Neural crest cell (in vitro differentiated cells): Measurements from ENCODE around the gene WDR74. TPM values are rescaled to one million over a fixed set of nuclear protein-coding genes. Genes with fewer than 3 reads are reported as not detected.
A peak's percentile ranks its signal among the peaks of the same experiment; 100 is the strongest.

Source experiments
- DNase-seq: peaks from one replicate; pipeline ENCODE4 v3.0.0; 2021; ENCODE audit warnings: low read depth, mixed read lengths, low spot score
- H3K27ac Mint-ChIP-seq: one replicate; pipeline ENCODE4 v1.8.0; 2021; ENCODE audit warnings: mild to moderate bottlenecking, mixed read lengths; ENCODE audit not compliant: unreplicated experiment
- H3K27me3 Mint-ChIP-seq: 2 replicates; pipeline ENCODE4 v1.8.0; 2021; ENCODE audit warnings: low read depth, mild to moderate bottlenecking, mixed read lengths
- H3K36me3 Mint-ChIP-seq: 2 replicates; pipeline ENCODE4 v1.8.0; 2021; ENCODE audit warnings: low read depth, mild to moderate bottlenecking, mixed read lengths
- H3K4me1 Mint-ChIP-seq: 2 replicates; pipeline ENCODE4 v1.8.0; 2021; ENCODE audit warnings: mixed read lengths
- H3K4me3 Mint-ChIP-seq: one replicate; pipeline ENCODE4 v1.8.0; 2021; ENCODE audit warnings: mild to moderate bottlenecking, mixed read lengths
- H3K9me3 Mint-ChIP-seq: 2 replicates; pipeline ENCODE4 v1.8.0; 2021; ENCODE audit warnings: mixed read lengths
- CTCF ChIP-seq: fragments of 200-600 bp; sonication (generic); conservative IDR thresholded peaks from 2 replicates; pipeline ENCODE4 v1.5.0; 2021; ENCODE audit warnings: antibody characterized with exemption, mild to moderate bottlenecking
- total RNA-seq: library from RNA; stranded (reverse); gene quantifications from 2 replicates; pipeline ENCODE4 v1.2.1, GENCODE V29; 2021

The WDR74 gene
- total RNA-seq, 1 donor from 2014 or later, result 62.1 TPM

- no peaks in the 10 kb centered on the region for H3K27me3 Mint-ChIP-seq
- no peak for DNase-seq
- TF ChIP-seq CTCF, result no peak
- H3K4me1 Mint-ChIP-seq, result peaks cover 12% of the 10 kb centered on the region
- H3K36me3 Mint-ChIP-seq, result peaks cover 19% of the 10 kb centered on the region
- H3K4me3 Mint-ChIP-seq, result peak overlapping the region; percentile 38
- H3K9me3 Mint-ChIP-seq, result no peaks in the 10 kb centered on the region
- no peak overlapping the region for H3K27ac Mint-ChIP-seq
Observed at GRCh38 chr11:62799486-62799885, 39.9 kb downstream of the WDR74 start.

- no peak overlapping the region for H3K27ac Mint-ChIP-seq
- DNase-seq, result no peak
- H3K4me1 Mint-ChIP-seq, result peaks cover 8% of the 10 kb centered on the region
- no peaks in the 10 kb centered on the region for H3K27me3 Mint-ChIP-seq
- H3K36me3 Mint-ChIP-seq, result peaks cover 15% of the 10 kb centered on the region
- H3K9me3 Mint-ChIP-seq, result no peaks in the 10 kb centered on the region
- H3K4me3 Mint-ChIP-seq, result no peak overlapping the region
- TF ChIP-seq CTCF, result no peak
Observed at GRCh38 chr11:62796281-62796680, 43.1 kb downstream of the WDR74 start.

- Mint-ChIP-seq H3K36me3 (peaks cover 11% of the 10 kb centered on the region), H3K9me3 (no peaks in the 10 kb centered on the region), H3K4me3 (peak overlapping the region; percentile 54), H3K27ac (no peak overlapping the region), H3K27me3 (no peaks in the 10 kb centered on the region), H3K4me1 (peaks cover 24% of the 10 kb centered on the region)
- no peak for DNase-seq
- no peak for TF ChIP-seq CTCF
Observed at GRCh38 chr11:62794201-62794775, 45.1 kb downstream of the WDR74 start.

- no peak for TF ChIP-seq CTCF
- Mint-ChIP-seq H3K4me3 (peak overlapping the region; percentile 97), H3K9me3 (no peaks in the 10 kb centered on the region), H3K36me3 (peaks cover 11% of the 10 kb centered on the region), H3K4me1 (peaks cover 42% of the 10 kb centered on the region), H3K27me3 (no peaks in the 10 kb centered on the region), H3K27ac (peak overlapping the region; percentile 51)
- DNase-seq, result no peak
Observed at GRCh38 chr11:62792202-62792575, 47.2 kb downstream of the WDR74 start.

- Mint-ChIP-seq H3K27ac (peak within 1 kb of the TSS; percentile 96), H3K9me3 (no peaks in the 10 kb centered on the region), H3K27me3 (no peaks in the 10 kb centered on the region), H3K4me3 (peak within 1 kb of the TSS; percentile 97), H3K4me1 (peaks cover 44% of the 10 kb centered on the region), H3K36me3 (peaks cover 11% of the 10 kb centered on the region)
- DNase-seq, result peak; percentile 73
- peak; percentile 27 for TF ChIP-seq CTCF
Observed at GRCh38 chr11:62791501-62792201, 47.7 kb downstream of the WDR74 start, which contains the start of gene TMEM223. TSS of gene TMEM223 (minus strand) at chr11:62792006. CDS start at chr11:62791994, 12 bp downstream.
